A549 (cell line): Measurements from ENCODE around the gene SYT13. TPM values are rescaled to one million over a fixed set of nuclear protein-coding genes. Genes with fewer than 3 reads are reported as not detected.

Source experiments
- ATAC-seq, 2 experiments: fragments of 200-7000 bp in 1 of 2; fragments of >200 bp in 1 of 2; cut with Nextera tagmentation in 1 of 2; cut with Tn5 transposase in 1 of 2; 3 replicates each; pipeline versions ENCODE4 v1.8.0 to v1.9.1; 2018 to 2020; ENCODE audit warnings: mild to moderate bottlenecking in 1 of 2, moderate library complexity in 1 of 2
- CTCF ChIA-PET: fragments of 300-600 bp; sonication (Branson Sonifier 250); formaldehyde crosslinking; extraction: SDS; loops from one replicate; lab custom pipeline; 2021; ENCODE audit warnings: antibody characterized with exemption, inconsistent platforms; lab: Yijun Ruan, JAX
- POLR2A ChIA-PET: fragments of 350-600 bp; formaldehyde crosslinking; extraction: SDS; loops from one replicate; lab custom pipeline; 2021; ENCODE audit warnings: antibody characterized with exemption, inconsistent platforms; lab: Yijun Ruan, JAX
- DNase-seq, 2 experiments: peaks; one replicate each; pipeline versions ENCODE4 v3.0.0 to v3.0.0-alpha.2; 2011 to 2016; ENCODE audit warnings: low read depth in 1 of 2, low spot score in 1 of 2
- FAIRE-seq: peaks from 2 replicates; lab custom pipeline; 2011; peaks lifted over from hg19 to GRCh38; lab: Jason Lieb, UNC
- H3K27ac ChIP-seq, 2 experiments: fragments of >200 bp; sonication (Bioruptor Twin); formaldehyde crosslinking; 3 replicates each; pipeline ENCODE4 v1.5.1; 2016 to 2017
- H3K4me1 ChIP-seq: fragments of >200 bp; sonication (Bioruptor Twin); formaldehyde crosslinking; 3 replicates; pipeline ENCODE4 v1.6.1; 2016
- H3K4me2 ChIP-seq: fragments of >200 bp; sonication (Bioruptor Twin); formaldehyde crosslinking; 3 replicates; pipeline ENCODE4 v1.6.1; 2016
- H3K4me3 ChIP-seq: fragments of >200 bp; sonication (Bioruptor Twin); formaldehyde crosslinking; 3 replicates; pipeline ENCODE4 v1.5.1; 2016
- H3K9me3 ChIP-seq: fragments of >200 bp; sonication (Bioruptor Twin); formaldehyde crosslinking; 3 replicates; pipeline ENCODE4 v1.6.1; 2016
- BHLHE40 ChIP-seq: IDR thresholded peaks from 2 replicates; pipeline ENCODE4 v1.6.1; 2012; ENCODE audit warnings: low read depth, low read length, inconsistent platforms
- CBX8 ChIP-seq: fragments of 200-600 bp; sonication (generic); IDR thresholded peaks from 2 replicates; pipeline ENCODE4 v1.6.1; 2016
- CEBPB ChIP-seq, 2 experiments: fragments of >200 bp in 1 of 2; sonication (Bioruptor Twin) in 1 of 2; formaldehyde crosslinking in 1 of 2; IDR thresholded peaks; 2 replicates each; pipeline ENCODE4 v1.6.1; 2012 to 2016
- CHD2 ChIP-seq: fragments of 150-350 bp; IDR thresholded peaks from 2 replicates; pipeline ENCODE4 v1.6.1; 2014; ENCODE audit warnings: low read length; ENCODE audit not compliant: partially characterized antibody
- EP300 ChIP-seq, 2 experiments: fragments of >200 bp; sonication (Bioruptor Twin); formaldehyde crosslinking; IDR thresholded peaks; 2 replicates in 1 of 2; 3 replicates in 1 of 2; pipeline ENCODE4 v1.6.1; 2016 to 2017
- ESRRA ChIP-seq: fragments of 150-350 bp; IDR thresholded peaks from 2 replicates; pipeline ENCODE4 v1.6.1; 2014; ENCODE audit warnings: mild to moderate bottlenecking, low read length, borderline replicate concordance
- FOSL2 ChIP-seq, 2 experiments: fragments of 450-650 bp in 1 of 2; fragments of >200 bp in 1 of 2; sonication (Bioruptor Twin) in 1 of 2; formaldehyde crosslinking; IDR thresholded peaks; 2 replicates each; pipeline versions ENCODE4 v1.5.0 to v1.6.1; 2016 to 2020; ENCODE audit warnings: mild to moderate bottlenecking in 1 of 2, moderate library complexity in 1 of 2
- HDAC2 ChIP-seq: fragments of 200-600 bp; sonication (generic); IDR thresholded peaks from 2 replicates; pipeline ENCODE4 v1.6.1; 2016
- HOXA7 ChIP-seq: fragments of 250-450 bp; sonication (Bioruptor Pico); IDR thresholded peaks from 2 replicates; pipeline ENCODE4 v1.5.0; 2020; ENCODE audit warnings: mild to moderate bottlenecking, moderate library complexity
- HOXB13 ChIP-seq: fragments of 250-450 bp; sonication (Bioruptor Pico); IDR thresholded peaks from 2 replicates; pipeline ENCODE4 v1.5.0; 2020; ENCODE audit warnings: low read depth, mild to moderate bottlenecking, moderate library complexity
- HOXB5 ChIP-seq: fragments of 250-450 bp; sonication (Bioruptor Pico); IDR thresholded peaks from 2 replicates; pipeline ENCODE4 v1.5.0; 2020; ENCODE audit warnings: mild to moderate bottlenecking, moderate library complexity
- JUN ChIP-seq, 2 experiments: fragments of >200 bp; sonication (Bioruptor Twin); formaldehyde crosslinking; IDR thresholded peaks; 2 replicates in 1 of 2; 3 replicates in 1 of 2; pipeline ENCODE4 v1.6.1; 2016 to 2017
- KDM1A ChIP-seq: fragments of 200-600 bp; sonication (generic); IDR thresholded peaks from 2 replicates; pipeline ENCODE4 v1.6.1; 2016; ENCODE audit warnings: low read depth, mild to moderate bottlenecking
- KDM5A ChIP-seq: fragments of 200-600 bp; sonication (generic); IDR thresholded peaks from 2 replicates; pipeline ENCODE4 v1.6.1; 2016; ENCODE audit warnings: antibody characterized with exemption, mild to moderate bottlenecking
- MAZ ChIP-seq: fragments of 150-350 bp; IDR thresholded peaks from 2 replicates; pipeline ENCODE4 v1.6.1; 2014; ENCODE audit warnings: antibody characterized with exemption, low read depth, low read length, borderline replicate concordance
- NFE2L2 ChIP-seq: fragments of 150-350 bp; conservative IDR thresholded peaks from 2 replicates; pipeline ENCODE4 v1.6.1; 2014; ENCODE audit warnings: low read length
- NPAS2 ChIP-seq: fragments of 250-450 bp; sonication (Bioruptor Pico); IDR thresholded peaks from 2 replicates; pipeline ENCODE4 v1.8.0; 2022; ENCODE audit warnings: mild to moderate bottlenecking, moderate library complexity, borderline replicate concordance
- RARB ChIP-seq: fragments of 250-450 bp; sonication (Bioruptor Pico); IDR thresholded peaks from 2 replicates; pipeline ENCODE4 v1.8.0; 2021; ENCODE audit warnings: mild to moderate bottlenecking, moderate library complexity
- RNF2 ChIP-seq: fragments of 200-600 bp; sonication (generic); IDR thresholded peaks from 2 replicates; pipeline ENCODE4 v1.6.1; 2016; ENCODE audit warnings: low read depth, mild to moderate bottlenecking, antibody characterized with exemption, moderate library complexity, borderline replicate concordance
- SMC3 ChIP-seq: fragments of >200 bp; sonication (Bioruptor Twin); formaldehyde crosslinking; IDR thresholded peaks from 3 replicates; pipeline ENCODE4 v1.6.1; 2018; ENCODE audit warnings: inconsistent platforms
- TP53 ChIP-seq: fragments of 250-450 bp; sonication (Bioruptor Pico); IDR thresholded peaks from 2 replicates; pipeline ENCODE4 v1.5.0; 2021; ENCODE audit warnings: mild to moderate bottlenecking, moderate library complexity
- ZC3H11A ChIP-seq: fragments of 450-650 bp; IDR thresholded peaks from 2 replicates; pipeline ENCODE4 v1.6.1; 2014; ENCODE audit warnings: antibody characterized with exemption, mild to moderate bottlenecking
- ZFP36 ChIP-seq: fragments of 450-650 bp; IDR thresholded peaks from 2 replicates; pipeline ENCODE4 v1.6.1; 2014; ENCODE audit warnings: borderline replicate concordance; ENCODE audit not compliant: partially characterized antibody
- WGBS: methylation state at CpG from one replicate; pipeline ENCODE4 v1.1.6; 2017; ENCODE audit errors: missing lambda C conversion rate; 5-methylcytosine and 5-hydroxymethylcytosine counted together
- polyA plus RNA-seq, 4 experiments: library from polyadenylated mRNA; depleted of rRNA in 3 of 4; stranded (reverse); fragments of >200 nt; fragmentation: RNase III in 1 of 4; extraction: RNeasy Plus Mini Kit Qiagen cat#74134 plus additional on column Dnase treatment in 1 of 4; gene quantifications; 2 replicates in 3 of 4; 3 replicates in 1 of 4; pipeline ENCODE4 v1.2.3, GENCODE V29; 2011 to 2017
- TF ChIP-seq, protein P1 (sequence below): IDR thresholded peaks from 2 replicates; pipeline ENCODE4 v1.6.1; 2012
- TF ChIP-seq, protein P2 (sequence below): fragments of 150-350 bp; IDR thresholded peaks from 2 replicates; pipeline ENCODE4 v1.6.1; 2014; ENCODE audit warnings: low read depth, mild to moderate bottlenecking, low read length
- TF ChIP-seq, protein P3 (sequence below): fragments of 250-450 bp; sonication (Bioruptor Pico); IDR thresholded peaks from 2 replicates; pipeline ENCODE4 v1.5.0; 2021; ENCODE audit warnings: mild to moderate bottlenecking, moderate library complexity, borderline replicate concordance
- TF ChIP-seq, protein P4 (sequence below): fragments of 200-600 bp; sonication (generic); IDR thresholded peaks from 2 replicates; pipeline ENCODE4 v1.6.1; 2016; ENCODE audit warnings: antibody characterized with exemption, mild to moderate bottlenecking, moderate library complexity
- TF ChIP-seq, protein P5 (sequence below): IDR thresholded peaks from 2 replicates; pipeline ENCODE4 v1.6.1; 2012; ENCODE audit warnings: low read depth, borderline replicate concordance

The SYT13 gene
- polyA plus RNA-seq, 2 of the 4 experiments (the other 2 are of a cell fraction): 8.1 to 12.9 TPM

DNA sequence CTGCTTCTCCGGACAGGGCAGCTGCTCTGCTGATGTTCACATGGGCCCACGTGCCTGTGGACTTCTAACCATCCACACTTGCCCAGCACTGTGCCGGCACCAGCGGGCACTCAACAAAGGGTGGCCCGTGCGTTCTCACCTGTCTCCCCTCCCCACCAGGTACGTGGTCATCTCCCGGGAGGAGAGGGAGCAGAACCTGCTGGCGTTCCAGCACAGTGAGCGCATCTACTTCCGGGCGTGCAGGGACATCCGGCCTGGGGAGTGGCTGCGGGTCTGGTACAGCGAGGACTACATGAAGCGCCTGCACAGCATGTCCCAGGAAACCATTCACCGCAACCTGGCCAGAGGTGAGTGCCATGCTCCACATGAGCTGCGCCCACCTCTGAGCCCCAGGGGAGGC lies 66.7 kb downstream of the SYT13 start (continued):
- TF ChIP-seq CEBPB (IDR thresholded peaks at IDR 0.05): no peak
- no peak for TF ChIP-seq CBX8
- no peak for TF ChIP-seq ZFP36
- no peak for TF ChIP-seq FOSL2 (IDR thresholded peaks at IDR 0.05)
- TF ChIP-seq FOSL2 (CRISPR knock-in tag; IDR thresholded peaks at IDR 0.05): no peak
- no peak for TF ChIP-seq ZC3H11A
- TF ChIP-seq ESRRA: no peak
- no peak for TF ChIP-seq NPAS2 (CRISPR knock-in tag)
- no peak for TF ChIP-seq RARB (CRISPR knock-in tag)
- TF ChIP-seq, protein P1, sequence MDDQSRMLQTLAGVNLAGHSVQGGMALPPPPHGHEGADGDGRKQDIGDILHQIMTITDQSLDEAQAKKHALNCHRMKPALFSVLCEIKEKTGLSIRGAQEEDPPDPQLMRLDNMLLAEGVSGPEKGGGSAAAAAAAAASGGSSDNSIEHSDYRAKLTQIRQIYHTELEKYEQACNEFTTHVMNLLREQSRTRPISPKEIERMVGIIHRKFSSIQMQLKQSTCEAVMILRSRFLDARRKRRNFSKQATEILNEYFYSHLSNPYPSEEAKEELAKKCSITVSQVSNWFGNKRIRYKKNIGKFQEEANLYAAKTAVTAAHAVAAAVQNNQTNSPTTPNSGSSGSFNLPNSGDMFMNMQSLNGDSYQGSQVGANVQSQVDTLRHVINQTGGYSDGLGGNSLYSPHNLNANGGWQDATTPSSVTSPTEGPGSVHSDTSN: no peak
- no peak for TF ChIP-seq KDM5A
- TF ChIP-seq NFE2L2: no peak
- no peak for TF ChIP-seq SMC3

DNA sequence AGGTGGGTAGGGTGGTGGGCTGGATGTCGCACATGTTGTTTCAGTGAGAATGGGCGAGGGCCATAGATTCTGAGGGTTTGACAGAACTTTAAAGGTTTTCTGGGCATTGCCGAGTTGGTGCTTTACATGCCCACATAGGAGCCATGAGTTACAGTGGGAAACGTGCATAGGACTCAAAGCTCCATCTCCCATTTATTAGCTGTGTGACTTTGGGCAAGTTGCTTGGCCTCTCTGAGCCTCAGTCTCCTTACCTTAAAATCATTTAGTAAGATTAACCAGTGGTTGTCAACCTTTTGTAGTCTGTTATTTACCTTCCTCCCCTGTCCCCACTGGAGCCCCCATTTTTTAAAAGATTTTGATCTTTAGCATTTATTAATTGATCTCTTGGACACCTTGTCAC lies 67.4 kb downstream of the SYT13 start:
- ATAC-seq (no peak), FAIRE-seq (no peak), DNase-seq (no peak)
- TF ChIP-seq EP300 (IDR thresholded peaks at IDR 0.05) (no peak), BHLHE40 (no peak), JUN (IDR thresholded peaks at IDR 0.05) (no peak), RARB (CRISPR knock-in tag) (no peak), NFE2L2 (no peak), HOXB13 (CRISPR knock-in tag) (no peak), MAZ (no peak), HOXA7 (CRISPR knock-in tag) (no peak), KDM1A (no peak), HDAC2 (no peak), RNF2 (no peak), SMC3 (no peak), CHD2 (no peak), TP53 (CRISPR knock-in tag) (no peak), HOXB5 (CRISPR knock-in tag) (no peak)
- TF ChIP-seq, protein P2, sequence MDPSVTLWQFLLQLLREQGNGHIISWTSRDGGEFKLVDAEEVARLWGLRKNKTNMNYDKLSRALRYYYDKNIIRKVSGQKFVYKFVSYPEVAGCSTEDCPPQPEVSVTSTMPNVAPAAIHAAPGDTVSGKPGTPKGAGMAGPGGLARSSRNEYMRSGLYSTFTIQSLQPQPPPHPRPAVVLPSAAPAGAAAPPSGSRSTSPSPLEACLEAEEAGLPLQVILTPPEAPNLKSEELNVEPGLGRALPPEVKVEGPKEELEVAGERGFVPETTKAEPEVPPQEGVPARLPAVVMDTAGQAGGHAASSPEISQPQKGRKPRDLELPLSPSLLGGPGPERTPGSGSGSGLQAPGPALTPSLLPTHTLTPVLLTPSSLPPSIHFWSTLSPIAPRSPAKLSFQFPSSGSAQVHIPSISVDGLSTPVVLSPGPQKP: no peak
- TF ChIP-seq, protein P3, sequence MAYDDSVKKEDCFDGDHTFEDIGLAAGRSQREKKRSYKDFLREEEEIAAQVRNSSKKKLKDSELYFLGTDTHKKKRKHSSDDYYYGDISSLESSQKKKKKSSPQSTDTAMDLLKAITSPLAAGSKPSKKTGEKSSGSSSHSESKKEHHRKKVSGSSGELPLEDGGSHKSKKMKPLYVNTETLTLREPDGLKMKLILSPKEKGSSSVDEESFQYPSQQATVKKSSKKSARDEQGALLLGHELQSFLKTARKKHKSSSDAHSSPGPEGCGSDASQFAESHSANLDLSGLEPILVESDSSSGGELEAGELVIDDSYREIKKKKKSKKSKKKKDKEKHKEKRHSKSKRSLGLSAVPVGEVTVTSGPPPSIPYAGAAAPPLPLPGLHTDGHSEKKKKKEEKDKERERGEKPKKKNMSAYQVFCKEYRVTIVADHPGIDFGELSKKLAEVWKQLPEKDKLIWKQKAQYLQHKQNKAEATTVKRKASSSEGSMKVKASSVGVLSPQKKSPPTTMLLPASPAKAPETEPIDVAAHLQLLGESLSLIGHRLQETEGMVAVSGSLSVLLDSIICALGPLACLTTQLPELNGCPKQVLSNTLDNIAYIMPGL (CRISPR knock-in tag): no peak
- TF ChIP-seq, protein P4, sequence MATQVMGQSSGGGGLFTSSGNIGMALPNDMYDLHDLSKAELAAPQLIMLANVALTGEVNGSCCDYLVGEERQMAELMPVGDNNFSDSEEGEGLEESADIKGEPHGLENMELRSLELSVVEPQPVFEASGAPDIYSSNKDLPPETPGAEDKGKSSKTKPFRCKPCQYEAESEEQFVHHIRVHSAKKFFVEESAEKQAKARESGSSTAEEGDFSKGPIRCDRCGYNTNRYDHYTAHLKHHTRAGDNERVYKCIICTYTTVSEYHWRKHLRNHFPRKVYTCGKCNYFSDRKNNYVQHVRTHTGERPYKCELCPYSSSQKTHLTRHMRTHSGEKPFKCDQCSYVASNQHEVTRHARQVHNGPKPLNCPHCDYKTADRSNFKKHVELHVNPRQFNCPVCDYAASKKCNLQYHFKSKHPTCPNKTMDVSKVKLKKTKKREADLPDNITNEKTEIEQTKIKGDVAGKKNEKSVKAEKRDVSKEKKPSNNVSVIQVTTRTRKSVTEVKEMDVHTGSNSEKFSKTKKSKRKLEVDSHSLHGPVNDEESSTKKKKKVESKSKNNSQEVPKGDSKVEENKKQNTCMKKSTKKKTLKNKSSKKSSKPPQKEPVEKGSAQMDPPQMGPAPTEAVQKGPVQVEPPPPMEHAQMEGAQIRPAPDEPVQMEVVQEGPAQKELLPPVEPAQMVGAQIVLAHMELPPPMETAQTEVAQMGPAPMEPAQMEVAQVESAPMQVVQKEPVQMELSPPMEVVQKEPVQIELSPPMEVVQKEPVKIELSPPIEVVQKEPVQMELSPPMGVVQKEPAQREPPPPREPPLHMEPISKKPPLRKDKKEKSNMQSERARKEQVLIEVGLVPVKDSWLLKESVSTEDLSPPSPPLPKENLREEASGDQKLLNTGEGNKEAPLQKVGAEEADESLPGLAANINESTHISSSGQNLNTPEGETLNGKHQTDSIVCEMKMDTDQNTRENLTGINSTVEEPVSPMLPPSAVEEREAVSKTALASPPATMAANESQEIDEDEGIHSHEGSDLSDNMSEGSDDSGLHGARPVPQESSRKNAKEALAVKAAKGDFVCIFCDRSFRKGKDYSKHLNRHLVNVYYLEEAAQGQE: no peak
- TF ChIP-seq, protein P5, sequence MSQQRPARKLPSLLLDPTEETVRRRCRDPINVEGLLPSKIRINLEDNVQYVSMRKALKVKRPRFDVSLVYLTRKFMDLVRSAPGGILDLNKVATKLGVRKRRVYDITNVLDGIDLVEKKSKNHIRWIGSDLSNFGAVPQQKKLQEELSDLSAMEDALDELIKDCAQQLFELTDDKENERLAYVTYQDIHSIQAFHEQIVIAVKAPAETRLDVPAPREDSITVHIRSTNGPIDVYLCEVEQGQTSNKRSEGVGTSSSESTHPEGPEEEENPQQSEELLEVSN: no peak
- Histone ChIP-seq H3K4me2 (no peak overlapping the region), H3K4me1 (no peaks in the 10 kb centered on the region), H3K9me3 (no peaks in the 10 kb centered on the region), H3K4me3 (no peak overlapping the region), H3K27ac (no peak overlapping the region)
- WGBS: 78% methylated on average over 4 of the region's 4 CpGs
- ChIA-PET POLR2A (no interaction called here), CTCF (interaction anchor here (0.6 to 2.2 kb wide), 4 partner anchors 9 to 1022 kb away, joined by 3 to 6 read pairs (median 4); no protein-coding TSS in a partner anchor)
